Adipose tissue (tissue), 3 donors: ENCODE results near the gene OR2Z1. TPM values are rescaled to one million over a fixed set of nuclear protein-coding genes. Genes with fewer than 3 reads are reported as not detected.

ENCODE experiments used
- H3K27ac ChIP-seq: one replicate; pipeline ENCODE4 v1.5.1; 2013; ENCODE audit warnings: low read depth, low read length
- whole genome bisulfite sequencing, 3 donors: extraction: QIAGEN DNeasy Blood & Tissue Kit; methylation state at CpG; one replicate each; pipeline ENCODE4 v1.1.7; 2013; 5-methylcytosine and 5-hydroxymethylcytosine counted together
- polyA plus RNA-seq, 3 donors: library from polyadenylated mRNA; stranded (reverse); fragments of 200-250 nt; gene quantifications; one replicate each; pipeline ENCODE4 v1.2.3, GENCODE V29; 2013
- donor health status: healthy with polysubstance abuse.
- donor health status: Bipolar disorder and iron deficiency.
- donor health status: healthy.

The OR2Z1 gene, protein sequence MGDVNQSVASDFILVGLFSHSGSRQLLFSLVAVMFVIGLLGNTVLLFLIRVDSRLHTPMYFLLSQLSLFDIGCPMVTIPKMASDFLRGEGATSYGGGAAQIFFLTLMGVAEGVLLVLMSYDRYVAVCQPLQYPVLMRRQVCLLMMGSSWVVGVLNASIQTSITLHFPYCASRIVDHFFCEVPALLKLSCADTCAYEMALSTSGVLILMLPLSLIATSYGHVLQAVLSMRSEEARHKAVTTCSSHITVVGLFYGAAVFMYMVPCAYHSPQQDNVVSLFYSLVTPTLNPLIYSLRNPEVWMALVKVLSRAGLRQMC
- polyA plus RNA-seq = not detected

DNA sequence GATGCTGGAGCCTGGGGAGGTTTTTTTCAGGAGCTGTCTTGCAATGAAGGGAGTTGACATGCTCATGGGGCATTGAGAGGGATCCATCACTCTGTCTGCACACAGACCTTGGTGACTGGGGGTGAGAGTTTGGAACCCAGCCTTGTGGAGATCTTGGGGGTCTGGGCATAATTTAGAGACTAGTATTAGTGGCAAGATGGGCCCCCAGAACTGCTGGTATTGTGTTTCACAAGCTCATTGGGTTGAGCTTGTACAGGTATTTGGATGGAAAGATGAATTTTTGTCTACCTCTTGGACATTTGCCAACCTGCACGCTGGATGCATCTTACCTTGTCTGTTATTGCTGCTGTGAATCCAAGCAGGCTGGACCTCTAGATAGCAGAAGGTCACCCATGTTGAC lies at the start of gene OR2Z1:
Gene OR2Z1 (plus strand): TSS at position 301 of the 400 bp plus-strand sequence. CDS start 9,395 bp downstream, outside the sequence.
- 52 to 61% (median 53%) methylated on average over 1 of the region's 1 CpG for WGBS, 3 donors
- H3K27ac ChIP-seq = no peak within 1 kb of the TSS

DNA sequence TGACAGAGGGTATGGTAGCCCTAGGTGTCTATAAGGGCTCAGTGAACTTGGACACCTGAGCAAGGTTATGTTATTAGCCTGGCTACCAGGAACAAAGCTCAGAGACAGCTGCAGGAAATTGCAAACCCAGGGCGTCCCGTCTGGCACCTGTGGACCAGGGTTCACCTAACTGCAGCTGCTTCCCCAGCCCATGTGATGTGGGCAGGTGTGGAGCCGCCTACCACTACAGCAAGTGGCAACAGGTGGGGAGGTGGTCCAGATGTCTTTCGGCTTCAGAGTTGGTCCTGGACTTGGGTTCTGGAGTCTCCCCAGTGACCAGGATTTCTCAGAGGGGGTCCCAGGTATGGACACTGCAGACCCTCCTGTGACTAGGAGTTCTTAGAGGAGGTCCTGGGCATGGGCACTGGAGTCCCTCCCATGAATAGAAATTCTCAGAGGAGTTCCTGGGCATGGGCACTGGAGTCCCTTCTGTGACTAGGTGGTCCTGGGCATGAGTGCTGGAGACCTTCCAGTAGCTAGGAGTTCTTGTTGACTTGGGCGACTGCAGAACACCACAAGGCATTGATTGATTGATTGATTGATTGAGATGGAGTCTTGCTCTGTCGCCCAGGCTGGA lies 48.0 kb upstream of the OR2Z1 start:
- WGBS, 3 donors = 59 to 72% (median 68%) methylated on average over 6 of the region's 6 CpGs
- no peak overlapping the region for H3K27ac ChIP-seq

DNA sequence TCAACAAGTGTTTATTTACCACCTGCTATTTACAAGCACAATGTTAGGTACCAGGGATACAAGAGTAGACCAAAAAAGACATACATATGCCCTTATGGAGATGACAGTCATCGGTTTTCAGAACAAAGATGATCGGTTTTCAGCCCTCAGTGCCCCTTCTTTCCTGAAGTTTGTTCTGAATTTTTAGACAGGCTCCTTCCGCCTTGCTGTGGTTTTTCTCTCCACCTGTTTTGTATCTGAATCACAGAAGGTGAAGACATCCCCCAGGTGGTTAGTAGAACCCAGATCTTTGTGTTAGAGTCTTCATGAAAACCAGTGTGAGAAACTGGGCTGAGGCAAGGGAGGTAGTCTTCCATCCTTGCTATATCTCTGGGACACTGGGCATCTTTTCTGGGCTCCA lies 46.4 kb upstream of the OR2Z1 start:
- WGBS, 3 donors = 64 to 78% (median 75%) methylated on average over 3 of the region's 3 CpGs
- no peak overlapping the region for H3K27ac ChIP-seq

DNA sequence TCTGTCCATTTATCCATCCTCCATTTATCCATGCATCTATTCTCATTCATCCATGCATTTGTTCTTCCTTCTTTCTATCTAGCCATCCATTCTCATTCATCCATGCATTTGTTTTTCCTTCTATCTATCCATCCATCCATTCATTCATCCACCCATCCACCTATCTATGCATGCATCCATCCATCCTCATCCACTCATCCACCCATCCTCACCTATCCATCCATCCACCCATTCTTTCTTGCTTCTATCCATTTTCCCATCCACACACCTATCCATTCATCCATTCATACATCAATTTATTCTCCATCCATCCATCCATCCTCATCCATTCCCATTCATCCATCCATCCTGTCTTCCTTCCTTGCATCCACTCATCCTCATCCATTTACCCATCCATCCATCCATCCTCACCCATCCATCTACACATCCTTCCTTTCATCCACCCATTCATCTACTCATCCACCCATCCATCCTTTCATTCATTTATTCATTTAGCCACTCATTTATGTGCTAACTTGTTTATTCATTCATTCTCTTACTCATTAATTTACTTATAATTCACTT lies 43.1 kb upstream of the OR2Z1 start:
- no peak overlapping the region for H3K27ac ChIP-seq

DNA sequence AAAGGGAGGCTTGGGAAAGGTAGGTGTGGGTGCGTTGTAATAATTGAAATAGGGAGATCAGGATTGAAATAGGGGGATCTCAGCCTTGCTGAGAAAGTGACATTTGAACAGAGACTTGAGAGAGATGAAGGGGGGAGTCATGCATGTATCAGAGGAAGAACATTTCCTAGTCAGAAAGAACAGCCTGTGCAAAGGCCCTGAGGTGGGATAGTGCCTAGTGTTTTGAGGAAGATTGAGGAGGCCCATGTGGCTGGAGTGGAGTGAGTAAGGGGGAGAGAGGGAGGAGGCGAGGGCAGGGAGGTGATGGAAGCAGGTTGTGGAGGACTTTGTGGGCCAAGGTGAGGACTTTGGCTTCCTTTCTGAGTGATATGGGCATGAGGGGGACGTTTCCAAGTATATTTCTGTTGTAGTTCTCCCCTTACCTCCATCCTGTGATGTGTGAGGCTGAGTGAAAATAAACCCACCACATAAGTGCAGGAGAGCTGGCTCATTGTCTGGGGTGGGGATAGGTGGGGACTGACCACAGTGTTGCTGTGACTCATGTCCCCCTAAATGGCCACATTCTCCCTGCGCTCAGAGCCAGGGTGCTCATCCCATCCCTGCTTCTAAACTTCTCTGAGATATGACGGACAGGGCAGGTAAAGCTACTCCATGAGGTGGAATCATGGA lies 40.6 kb upstream of the OR2Z1 start:
- no peak overlapping the region for H3K27ac ChIP-seq
- WGBS, 3 donors = 55 to 86% (median 75%) methylated on average over 5 of the region's 5 CpGs

DNA sequence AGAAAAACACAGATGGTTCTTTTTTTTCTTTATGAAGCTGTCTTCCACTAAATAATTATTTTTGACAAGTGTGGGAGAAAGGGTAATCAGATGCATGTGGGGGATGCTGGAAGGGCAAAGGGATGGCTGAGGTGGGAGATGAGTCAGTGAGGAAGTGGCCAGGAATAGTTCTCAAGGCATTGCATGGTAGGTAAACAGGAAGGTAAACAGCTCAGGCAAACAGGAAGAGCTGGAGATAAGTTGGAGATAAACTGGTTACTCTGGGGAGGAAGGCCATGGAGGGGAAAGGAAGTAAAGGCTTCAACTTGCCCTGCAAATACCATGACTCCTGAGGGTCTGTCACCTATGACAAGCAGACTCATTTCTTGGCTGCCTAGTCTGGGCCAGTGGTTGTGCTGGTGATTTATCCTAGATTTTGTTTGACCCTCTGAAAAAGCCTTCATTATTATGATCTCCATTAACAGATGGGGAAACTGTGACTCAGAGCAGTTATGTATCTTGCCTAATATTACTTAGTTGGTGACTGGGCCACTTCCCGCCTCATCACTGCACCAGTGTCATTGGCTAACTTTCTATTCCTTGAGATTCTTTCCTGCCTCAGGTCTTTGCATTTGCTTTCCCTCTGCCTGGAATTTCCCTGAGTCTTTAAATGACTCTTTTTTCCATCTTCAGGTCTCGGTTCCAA lies 39.9 kb upstream of the OR2Z1 start:
- WGBS, 3 donors = 68 to 72% (median 70%) methylated on average over 2 of the region's 2 CpGs

DNA sequence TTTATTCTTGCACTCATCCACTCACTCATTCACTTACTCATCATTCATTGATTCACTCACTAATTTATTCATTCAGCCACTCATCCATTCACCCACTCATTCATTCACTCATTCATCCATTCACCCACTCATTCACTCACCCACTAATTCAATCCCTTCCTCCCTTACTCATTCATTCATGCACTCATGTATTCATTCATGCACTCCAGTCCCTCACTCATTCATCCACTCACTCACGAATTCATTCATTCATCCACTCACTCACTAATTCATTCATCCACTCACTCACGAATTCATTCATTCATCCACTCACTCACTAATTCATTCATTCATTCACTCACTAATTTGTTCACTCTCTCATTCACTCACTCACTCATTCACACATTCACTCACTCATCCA lies 39.0 kb upstream of the OR2Z1 start:
- H3K27ac ChIP-seq = no peak overlapping the region
- 44 to 56% (median 49%) methylated on average over 2 of the region's 2 CpGs for WGBS, 3 donors

More for the DNA sequence above, 39.9 kb upstream of the OR2Z1 start:
- H3K27ac ChIP-seq = no peak overlapping the region

DNA sequence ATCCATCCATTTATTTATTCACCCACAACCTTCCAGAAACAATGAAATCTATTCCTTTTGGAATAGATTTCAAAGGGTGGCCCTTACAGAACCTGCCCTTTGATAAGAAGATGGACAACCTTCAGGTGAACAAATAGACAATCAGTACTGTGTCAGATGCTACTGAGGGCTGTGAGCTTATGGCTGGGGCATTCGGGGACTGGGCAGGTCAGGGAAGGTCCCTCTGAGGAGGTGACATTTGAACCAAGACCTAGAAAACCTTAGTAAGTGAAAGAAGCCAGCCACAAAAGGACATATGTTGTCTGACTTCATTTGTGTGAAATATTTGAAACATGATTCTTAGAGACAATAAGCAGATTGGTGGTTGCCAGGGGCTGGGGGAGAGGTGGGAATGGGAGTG lies 38.5 kb upstream of the OR2Z1 start:
- WGBS, 3 donors = 54 to 81% (median 71%) methylated on average over 1 of the region's 1 CpG
- no peak overlapping the region for H3K27ac ChIP-seq

DNA sequence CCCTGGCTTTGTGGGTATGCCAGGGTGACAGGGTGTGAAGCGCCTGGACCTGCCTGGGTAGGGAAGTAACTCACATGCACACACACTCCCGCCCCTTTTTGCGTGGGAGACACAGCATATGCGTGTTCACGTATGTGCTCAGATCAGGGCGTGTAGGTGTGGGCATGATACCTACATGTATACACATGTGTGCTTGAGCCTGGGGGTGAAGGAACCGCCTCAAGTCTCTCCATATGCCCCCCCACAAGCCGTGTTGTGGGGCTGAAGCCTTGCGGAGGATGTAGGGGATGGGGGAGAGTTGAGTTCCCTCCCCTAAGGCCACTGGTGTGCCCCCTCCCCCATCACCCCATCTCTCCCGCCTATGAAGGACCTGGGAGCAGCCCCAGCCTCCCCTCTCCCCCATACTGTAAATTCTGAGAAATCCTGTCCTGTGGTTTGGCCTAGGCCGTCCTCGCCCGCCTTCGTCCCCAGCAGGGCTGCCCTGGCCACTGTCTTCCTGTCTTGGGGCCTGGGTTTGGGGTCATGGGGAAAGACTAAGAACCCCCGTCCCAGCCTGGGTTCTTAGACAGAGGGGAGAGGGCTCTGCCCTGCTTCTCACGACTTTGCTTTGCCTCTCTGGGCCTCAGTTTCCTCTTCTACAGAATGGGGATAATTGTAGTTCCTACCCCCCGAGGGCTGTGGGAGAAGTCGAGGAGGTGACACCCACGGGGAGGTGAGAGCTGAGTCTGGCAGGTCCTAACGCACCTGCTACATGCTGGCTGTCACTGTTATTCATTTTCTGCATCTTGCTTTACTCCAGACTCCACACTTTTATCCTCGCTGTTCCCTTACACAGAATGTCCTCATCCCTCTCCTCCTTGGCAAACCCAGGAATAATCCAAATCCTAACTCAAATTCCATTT lies 37.2 kb upstream of the OR2Z1 start:
- H3K27ac ChIP-seq = no peak overlapping the region
- 65 to 68% (median 67%) methylated on average over 21 of the region's 21 CpGs for WGBS, 3 donors

DNA sequence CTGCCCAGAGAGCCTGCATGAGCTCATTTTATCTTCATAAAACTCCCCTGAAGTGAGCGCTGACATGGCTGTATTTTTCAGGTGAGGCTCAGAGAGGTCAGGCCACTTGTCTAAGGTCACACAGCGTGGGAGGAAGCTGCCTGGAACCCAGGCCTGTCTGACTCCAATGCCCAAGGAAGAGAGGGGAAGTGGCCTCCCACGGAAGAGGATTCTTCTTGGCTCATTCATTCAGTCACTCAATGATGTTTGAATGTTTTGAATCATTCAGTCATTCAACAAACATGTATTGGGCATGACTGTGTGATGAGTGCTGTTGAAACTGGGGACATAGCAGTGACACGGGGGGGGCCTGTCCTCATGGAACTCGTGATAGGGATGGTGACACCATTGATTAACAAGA lies 34.9 kb upstream of the OR2Z1 start:
- WGBS, 3 donors = 47 to 53% (median 52%) methylated on average over 5 of the region's 5 CpGs
- H3K27ac ChIP-seq = no peak overlapping the region

DNA sequence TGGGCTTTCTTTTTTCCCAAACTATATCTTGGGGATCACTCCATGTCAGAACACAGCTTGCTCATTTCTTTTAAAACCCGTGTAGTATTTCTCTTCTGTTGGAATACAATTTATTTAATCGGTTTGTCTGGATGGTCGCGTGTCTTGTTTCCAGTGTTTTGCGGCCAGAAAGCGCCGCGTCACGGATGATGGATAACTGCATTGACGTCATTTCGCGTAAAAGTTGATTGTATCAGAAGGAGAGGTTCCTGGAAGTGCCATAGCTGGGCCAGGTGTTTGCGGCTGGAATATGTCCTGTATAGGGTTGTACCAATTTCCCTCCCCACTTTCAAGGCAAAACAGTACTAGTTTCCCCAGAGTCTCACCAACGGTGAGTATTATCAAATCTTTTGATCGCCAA lies 32.5 kb upstream of the OR2Z1 start:
- 85 to 89% (median 88%) methylated on average over 15 of the region's 15 CpGs for WGBS, 3 donors
- H3K27ac ChIP-seq = no peak overlapping the region

DNA sequence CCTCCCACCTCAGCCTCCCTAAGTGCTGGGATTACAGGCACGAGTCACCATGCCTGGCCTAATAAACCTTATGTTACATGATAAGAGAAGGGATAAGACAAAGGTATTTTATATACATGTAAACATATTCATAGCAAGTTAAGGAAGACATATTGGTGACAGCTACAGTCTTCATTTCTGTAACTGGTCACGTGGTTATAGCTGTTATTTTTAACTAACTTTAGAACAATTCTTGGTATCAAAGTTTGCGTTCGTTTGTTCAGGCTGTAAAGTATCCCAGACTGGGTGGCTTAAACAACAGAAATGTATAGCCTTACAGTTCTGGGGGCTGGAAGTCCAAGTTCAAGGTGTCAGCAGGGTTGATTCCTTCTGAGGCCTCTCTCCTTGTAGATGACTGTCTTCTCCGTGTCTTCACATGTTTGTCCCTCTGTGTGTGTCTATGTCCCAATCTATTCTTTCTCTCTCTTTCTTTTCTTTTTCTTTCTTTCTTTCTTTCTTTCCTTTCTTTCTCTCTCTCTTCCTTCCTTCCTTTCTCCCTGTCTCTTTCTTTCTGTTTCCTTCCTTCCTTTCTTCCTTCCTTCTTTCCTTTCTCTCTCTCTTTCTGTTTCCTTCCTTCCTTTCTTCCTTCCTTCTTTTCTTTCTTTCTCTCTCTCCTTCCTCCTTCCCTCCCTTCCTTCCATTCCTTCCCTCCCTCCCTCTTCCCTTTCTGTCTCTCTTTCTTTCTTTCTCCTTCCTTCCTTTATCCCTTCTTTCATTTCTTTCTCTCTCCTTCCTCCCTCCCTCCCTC lies 30.5 kb upstream of the OR2Z1 start:
- WGBS, 3 donors = 47 to 54% (median 52%) methylated on average over 5 of the region's 5 CpGs
- H3K27ac ChIP-seq = no peak overlapping the region

DNA sequence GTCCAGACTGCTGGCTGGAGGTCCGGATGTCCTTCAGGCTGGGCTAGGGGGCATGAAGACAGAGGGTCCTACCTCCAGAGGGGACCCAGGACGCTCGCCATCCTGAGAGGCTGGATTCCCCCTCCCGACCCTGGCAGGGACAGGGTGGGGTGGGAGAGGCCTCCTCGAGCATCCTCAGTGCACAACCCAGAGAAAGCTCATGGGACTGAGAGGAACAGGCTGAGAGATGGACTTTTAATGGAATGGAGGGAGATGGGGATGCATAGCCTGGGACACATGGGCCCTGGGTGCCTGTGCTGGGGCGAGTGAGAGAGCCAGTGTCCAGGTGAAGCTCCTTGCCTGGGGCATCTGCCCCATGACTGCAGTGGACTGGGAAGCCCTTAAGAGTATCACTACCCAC lies 25.9 kb upstream of the OR2Z1 start:
- H3K27ac ChIP-seq = no peak overlapping the region
- WGBS, 3 donors = 45 to 77% (median 63%) methylated on average over 6 of the region's 6 CpGs

DNA sequence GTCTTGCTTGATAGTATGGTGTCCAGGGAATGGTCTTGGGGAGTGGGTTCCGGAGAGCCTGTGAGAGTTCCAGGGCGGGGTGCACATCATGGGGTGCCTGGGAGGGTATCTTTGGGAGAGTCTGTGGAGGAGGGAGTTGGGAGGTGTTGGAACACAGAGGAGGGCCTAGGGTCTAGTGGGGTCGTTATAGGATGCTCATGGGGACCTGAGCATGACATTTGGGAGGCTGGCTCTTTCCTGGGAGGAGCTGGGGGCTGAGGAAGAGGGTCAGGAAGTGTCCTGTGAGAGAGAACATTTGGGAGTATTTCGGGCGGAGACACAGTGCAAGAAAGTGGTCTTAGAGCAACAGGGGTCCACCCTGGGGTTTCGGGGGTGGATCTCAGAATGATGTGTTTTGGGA lies 25.5 kb upstream of the OR2Z1 start:
- WGBS, 3 donors = 55 to 78% (median 73%) methylated on average over 6 of the region's 6 CpGs
- no peak overlapping the region for H3K27ac ChIP-seq

DNA sequence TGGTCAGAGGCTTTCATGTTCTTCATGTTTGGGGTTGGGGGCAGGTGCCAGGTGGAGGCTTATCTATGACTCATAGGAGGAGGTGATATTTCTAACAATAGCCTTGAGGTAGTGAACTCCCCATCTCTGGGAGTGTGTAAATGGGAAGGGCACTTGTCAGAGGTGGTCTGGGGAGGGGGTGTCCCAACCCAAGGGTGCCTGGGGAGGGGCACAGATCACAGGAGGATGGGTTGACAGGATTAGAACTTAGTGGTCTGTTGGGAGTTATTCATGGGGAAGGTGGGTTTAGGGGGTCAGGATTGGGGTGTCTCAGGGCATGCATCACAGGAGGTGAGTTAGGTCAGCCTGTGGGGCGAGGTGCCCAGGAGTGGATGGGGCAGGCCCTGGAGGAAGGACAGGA lies 24.4 kb upstream of the OR2Z1 start:
- no peak overlapping the region for H3K27ac ChIP-seq
- 10 to 65% (median 33%) methylated on average over 1 of the region's 1 CpG for WGBS, 3 donors

DNA sequence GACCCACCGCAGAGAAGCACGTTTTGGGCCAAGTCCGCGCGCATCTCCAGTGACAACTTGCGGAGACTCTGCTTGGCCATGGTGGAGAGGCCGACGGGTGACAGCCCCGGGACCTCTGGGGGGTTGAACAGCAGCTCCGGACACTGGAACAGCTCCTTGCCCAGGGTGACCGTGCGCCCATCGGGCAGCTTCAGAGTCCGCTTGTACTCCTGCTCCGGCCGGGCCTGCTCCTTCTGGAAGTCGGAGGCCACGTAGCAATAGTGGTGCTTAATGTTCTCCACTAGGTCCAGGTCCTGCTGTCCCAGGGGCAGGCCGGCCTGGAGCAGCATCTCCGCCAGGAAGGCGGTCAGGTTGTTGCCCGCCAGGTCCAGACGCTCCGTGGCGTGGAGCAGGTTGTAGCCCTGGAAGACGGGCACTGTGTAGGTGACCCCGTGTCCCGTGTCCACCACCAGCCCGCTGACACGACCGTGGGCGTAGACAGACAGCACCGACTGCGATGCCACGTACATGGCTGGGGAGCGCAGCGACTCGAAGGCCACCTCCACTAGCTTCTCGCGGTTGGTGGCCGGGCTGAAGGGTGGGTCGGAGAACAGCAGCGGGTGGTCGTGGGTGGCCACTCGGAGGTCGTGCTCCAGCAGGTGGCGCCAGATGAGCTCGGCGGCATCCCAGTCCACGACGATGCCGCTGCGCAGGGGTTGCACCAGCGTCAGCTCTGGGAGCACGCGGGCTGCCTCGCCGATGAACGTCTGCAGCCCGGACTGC lies 23.6 kb upstream of the OR2Z1 start:
- WGBS, 3 donors = 59 to 69% (median 60%) methylated on average over 60 of the region's 60 CpGs
- no peak overlapping the region for H3K27ac ChIP-seq
